Fibroblast of the aortic adventitia (primary cell): ENCODE results near the gene CCL7. TPM values are rescaled to one million over a fixed set of nuclear protein-coding genes. Genes with fewer than 3 reads are reported as not detected.

Source experiments
- DNase-seq: peaks from one replicate; pipeline ENCODE4 v3.0.0-alpha.2; 2010; ENCODE audit warnings: low read depth
- H3K4me3 ChIP-seq: 2 replicates; pipeline ENCODE4 v1.5.1; 2011; ENCODE audit warnings: low read depth, mild to moderate bottlenecking, control low read depth, low read length, moderate library complexity
- CTCF ChIP-seq: IDR thresholded peaks from 2 replicates; pipeline ENCODE4 v1.5.1; 2011; ENCODE audit warnings: mild to moderate bottlenecking, low read length, control low read depth, inconsistent platforms; ENCODE audit not compliant: insufficient read depth
- total RNA-seq: library from RNA; depleted of rRNA; stranded (reverse); fragments of >200 nt; gene quantifications from 2 replicates; pipeline ENCODE4 v1.2.3, GENCODE V29; 2012; ENCODE audit warnings: low replicate concordance

Gene CCL7
- total RNA-seq, 1 donor = not detected

DNA sequence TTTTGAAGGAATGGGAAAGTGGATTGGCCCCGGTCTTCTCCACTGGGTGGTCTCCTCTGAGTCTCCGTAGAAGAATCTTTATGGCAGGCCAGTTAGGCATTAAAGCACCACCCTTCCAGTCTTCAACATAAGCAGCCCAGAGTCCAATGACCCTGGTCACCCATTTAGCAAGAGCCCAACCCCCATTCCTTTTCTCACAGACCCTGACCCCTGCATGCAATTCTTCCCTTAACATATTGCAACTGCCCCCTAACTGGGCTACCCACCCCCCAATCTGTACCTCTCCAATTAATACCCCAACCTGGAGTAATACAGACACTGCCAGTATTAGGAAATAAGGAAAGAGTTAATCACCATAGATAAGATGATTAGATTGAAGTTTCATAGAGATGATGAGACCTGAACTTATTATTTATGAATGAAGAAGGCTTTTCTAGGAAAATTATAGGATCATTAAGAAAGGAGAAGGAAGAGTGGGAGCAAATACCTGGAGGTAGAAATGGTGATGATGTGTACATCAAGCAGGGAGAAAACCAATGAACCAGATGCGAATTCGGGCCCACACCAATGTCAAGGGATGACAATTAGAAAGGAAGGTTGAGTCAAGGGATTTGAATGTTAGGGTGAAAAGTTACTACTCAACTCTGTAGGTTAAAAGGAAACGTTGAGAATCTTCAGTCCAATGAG is 12.6 kb upstream of the CCL7 start:
- no peak for TF ChIP-seq CTCF
- no peak overlapping the region for H3K4me3 ChIP-seq
- DNase-seq = peak; percentile 36

DNA sequence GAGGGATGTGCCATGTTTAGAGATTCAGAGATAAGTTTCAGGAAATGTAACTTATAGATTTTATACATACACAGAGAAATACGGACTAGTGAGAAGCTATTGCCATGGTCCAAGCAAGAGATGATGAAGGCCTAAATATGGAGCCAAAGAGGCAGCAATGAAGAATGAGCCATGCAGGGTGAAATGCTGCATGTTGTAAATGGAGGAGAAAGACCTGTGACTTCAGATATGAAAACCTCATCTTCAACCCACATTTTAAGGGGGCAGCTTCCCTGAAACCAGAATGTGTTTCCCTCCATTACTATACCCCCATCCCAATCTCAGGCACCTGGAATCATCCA is 12.1 kb upstream of the CCL7 start:
- TF ChIP-seq CTCF = no peak
- no peak overlapping the region for H3K4me3 ChIP-seq
- DNase-seq = no peak

GRCh38 chr17:34259146-34259545 is 10.9 kb upstream of the CCL7 start:
- H3K4me3 ChIP-seq = no peak overlapping the region
- TF ChIP-seq CTCF = no peak
- DNase-seq = peak; percentile 91

DNA sequence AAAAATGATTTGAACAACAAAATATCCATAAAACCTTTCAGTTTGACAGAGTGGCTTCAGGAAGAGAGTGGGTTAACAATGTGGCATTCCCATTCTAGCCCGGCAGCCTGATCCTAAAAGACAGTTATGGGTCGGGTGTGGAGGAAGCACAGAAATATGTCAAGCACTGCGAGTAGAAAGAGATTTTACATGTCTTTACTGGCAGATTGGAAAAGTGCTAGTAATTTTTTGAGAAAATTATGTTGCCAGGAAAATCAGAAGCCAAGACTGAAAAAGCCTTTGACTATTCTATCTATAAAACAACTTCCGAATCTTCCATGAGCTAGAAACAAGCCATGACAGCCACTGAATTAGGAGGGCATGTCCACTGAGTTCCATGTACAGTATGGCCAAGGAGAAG is 9.2 kb upstream of the CCL7 start:
- H3K4me3 ChIP-seq = no peak overlapping the region
- DNase-seq = no peak
- no peak for TF ChIP-seq CTCF

DNA sequence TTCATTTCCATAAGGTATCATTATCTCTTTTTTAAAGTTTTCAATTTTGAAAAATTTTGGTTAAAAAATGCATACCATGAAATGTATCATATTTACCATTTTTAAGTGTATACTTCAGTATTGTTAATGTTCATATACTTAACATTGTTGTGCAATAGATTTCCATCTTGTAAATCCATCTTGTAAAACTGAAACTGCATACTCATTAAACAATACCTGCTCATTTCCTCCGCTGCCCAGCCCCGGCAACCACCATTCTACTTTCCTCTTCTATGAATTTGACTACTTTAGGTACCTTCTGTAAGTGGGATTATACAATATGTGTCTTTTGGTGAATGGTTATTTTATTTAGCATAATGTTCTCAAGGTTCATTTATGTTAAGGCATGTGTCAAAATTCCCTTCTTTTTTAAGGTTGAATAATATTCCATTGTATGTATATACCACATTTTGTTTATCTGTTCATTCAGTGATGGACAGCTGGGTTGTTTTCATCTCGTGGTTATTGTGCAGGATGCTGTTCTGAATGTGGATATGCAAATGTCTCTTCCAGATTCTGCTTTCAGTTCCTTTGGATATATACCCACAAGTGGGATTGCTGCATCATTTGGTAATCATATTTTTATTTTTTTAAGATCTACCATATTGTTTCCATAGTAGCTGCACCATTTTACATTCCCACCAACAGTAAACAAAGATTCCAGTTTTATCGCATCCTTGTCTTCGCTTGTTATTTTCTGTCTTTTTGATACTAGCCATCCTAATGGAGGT is 8.3 kb upstream of the CCL7 start:
- DNase-seq = no peak
- H3K4me3 ChIP-seq = no peak overlapping the region
- TF ChIP-seq CTCF = no peak

DNA sequence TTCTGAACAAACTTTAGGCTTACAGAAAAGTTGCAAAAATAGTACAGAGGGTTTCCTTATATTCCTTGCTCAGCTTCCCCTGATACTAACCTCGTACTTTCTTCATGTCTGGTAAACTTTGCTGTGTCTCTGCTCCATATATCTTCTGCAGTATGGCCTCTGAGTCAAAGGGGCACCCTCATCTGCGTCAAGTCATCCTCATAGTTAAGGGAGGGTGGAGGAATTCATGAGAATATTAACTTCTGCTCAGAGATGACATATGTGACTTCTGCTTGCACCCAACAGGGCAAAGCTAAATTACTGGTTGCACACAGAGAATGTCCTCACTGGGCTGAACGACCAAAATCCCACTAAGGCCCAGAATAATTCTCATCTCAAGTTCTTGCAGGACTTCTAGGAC is 4.3 kb upstream of the CCL7 start:
- no peak for TF ChIP-seq CTCF
- no peak overlapping the region for H3K4me3 ChIP-seq
- no peak for DNase-seq
